NCI-H128 (cell line): Measurements from ENCODE around the gene CELF1.
"Not testable (repeated sequence)": the region's sequence is repeated elsewhere in the genome, so short reads cannot be mapped to it uniquely, and the experiment has no call there.

ENCODE experiments used
- DNase-seq: peaks from one replicate; lab custom pipeline; 2025; ENCODE audit not compliant: unreplicated experiment; lab: John Stamatoyannopoulos, UW

The CELF1 gene

GRCh38 chr11:47577460-47578041, 24.6 kb upstream of the CELF1 start:
- no peak for DNase-seq

GRCh38 chr11:47573321-47573720, 20.4 kb upstream of the CELF1 start:
- DNase-seq, result no peak

- peak; percentile 23 for DNase-seq
These were observed 19.9 kb upstream of the CELF1 start for GRCh38 chr11:47572715-47573255.

GRCh38 chr11:47571895-47572294, 19.0 kb upstream of the CELF1 start:
- no peak for DNase-seq

GRCh38 chr11:47571357-47571729, 18.4 kb upstream of the CELF1 start:
- DNase-seq, result no peak

GRCh38 chr11:47570651-47571356, 17.9 kb upstream of the CELF1 start:
- no peak for DNase-seq

GRCh38 chr11:47569646-47570045, 16.7 kb upstream of the CELF1 start:
- DNase-seq, result no peak

GRCh38 chr11:47566149-47566698, 13.3 kb upstream of the CELF1 start:
- no peak for DNase-seq

GRCh38 chr11:47565340-47566148, 12.6 kb upstream of the CELF1 start, which contains the start of gene PTPMT1:
TSS of gene PTPMT1 (plus strand) at chr11:47565599. CDS start at chr11:47565623, 24 bp downstream.
- no peak for DNase-seq

- DNase-seq, result no peak
These were observed 12.0 kb upstream of the CELF1 start for GRCh38 chr11:47564933-47565339.

GRCh38 chr11:47564366-47564765, 11.4 kb upstream of the CELF1 start:
- not testable (repeated sequence) for DNase-seq

- not testable (repeated sequence) for DNase-seq
These were observed 9.5 kb upstream of the CELF1 start for GRCh38 chr11:47562393-47562792.

- DNase-seq, result no peak
These were observed 7.5 kb upstream of the CELF1 start for GRCh38 chr11:47560426-47560825.

GRCh38 chr11:47558695-47559094, 5.8 kb upstream of the CELF1 start:
- no peak for DNase-seq

- not testable (repeated sequence) for DNase-seq
These were observed 4.1 kb upstream of the CELF1 start for GRCh38 chr11:47557004-47557403.

- DNase-seq, result no peak
These were observed 443 bp upstream of the CELF1 start for GRCh38 chr11:47553406-47553743.

- no peak for DNase-seq
These were observed 821 bp downstream of the CELF1 start for GRCh38 chr11:47552056-47552565.

GRCh38 chr11:47551086-47551485, 1.8 kb downstream of the CELF1 start:
- no peak for DNase-seq

GRCh38 chr11:47550288-47551047, 2.5 kb downstream of the CELF1 start:
- DNase-seq, result no peak

GRCh38 chr11:47546274-47546673, 6.7 kb downstream of the CELF1 start:
- not testable (repeated sequence) for DNase-seq

GRCh38 chr11:47545298-47545697, 7.6 kb downstream of the CELF1 start:
- no peak for DNase-seq
